GM12878 (cell line): Measurements from ENCODE around the gene SACM1L. TPM values are rescaled to one million over a fixed set of nuclear protein-coding genes. Genes with fewer than 3 reads are reported as not detected.

Experiments used
- ATAC-seq: fragments of 200-7000 bp; cut with Tn5 transposase; 3 replicates; pipeline ENCODE4 v1.9.1; 2020; ENCODE audit warnings: mild to moderate bottlenecking, moderate library complexity
- BruUV-seq: library from RNA; stranded (reverse); fragments of 400-500 nt; replicated peaks from 2 replicates; lab custom pipeline; 2021; lab: Mats Ljungman, UMichigan
- CTCF ChIA-PET: fragments of 300-600 bp; sonication (Branson Sonifier 250); formaldehyde crosslinking; extraction: SDS; loops from one replicate; lab custom pipeline; 2021; ENCODE audit warnings: inconsistent platforms; lab: Yijun Ruan, JAX
- POLR2A ChIA-PET: fragments of 350-600 bp; formaldehyde crosslinking; extraction: SDS; loops from one replicate; lab custom pipeline; 2021; ENCODE audit warnings: inconsistent platforms; lab: Charles Lee
- RAD21 ChIA-PET: fragments of 300-600 bp; sonication (Branson Sonifier 250); formaldehyde crosslinking; loops from one replicate; lab custom pipeline; 2023; ENCODE audit warnings: antibody characterized with exemption; ENCODE audit not compliant: unreplicated experiment; lab: Charles Lee
- SMC1A ChIA-PET: fragments of 300-600 bp; sonication (Branson Sonifier 250); formaldehyde crosslinking; loops from one replicate; lab custom pipeline; 2023; ENCODE audit not compliant: unreplicated experiment, uncharacterized antibody; lab: Charles Lee
- DNase-seq: peaks from one replicate; pipeline ENCODE4 v3.0.0-alpha.2; 2011; ENCODE audit warnings: low read depth, low spot score
- FAIRE-seq: peaks from 3 replicates; lab custom pipeline; 2011; peaks lifted over from hg19 to GRCh38; lab: Jason Lieb, UNC
- H2AFZ ChIP-seq: 2 replicates; pipeline ENCODE4 v1.6.0; 2011; ENCODE audit warnings: low read depth, low read length, control low read depth; ENCODE audit not compliant: control insufficient read depth
- H3K27ac ChIP-seq: 2 replicates; pipeline ENCODE4 v1.5.1; 2011; ENCODE audit warnings: control low read depth; ENCODE audit not compliant: control insufficient read depth, insufficient read depth
- H3K27me3 ChIP-seq, 2 experiments: replicated peaks in 1 of 2; 2 replicates each; pipeline versions ENCODE4 v1.6.0 to v1.6.1; 2011; ENCODE audit warnings: low read length in 1 of 2; ENCODE audit not compliant: control insufficient read depth in 2 of 2, insufficient read depth in 2 of 2
- H3K36me3 ChIP-seq, 2 experiments: 2 replicates each; pipeline ENCODE4 v1.5.1; 2011; ENCODE audit warnings: low read length in 1 of 2; ENCODE audit not compliant: control insufficient read depth in 2 of 2, insufficient read depth in 2 of 2
- H3K4me1 ChIP-seq: 2 replicates; pipeline ENCODE4 v1.6.1; 2011; ENCODE audit warnings: mild to moderate bottlenecking, low read length, moderate library complexity, mixed read lengths; ENCODE audit not compliant: control insufficient read depth, insufficient read depth
- H3K4me2 ChIP-seq: 2 replicates; pipeline ENCODE4 v1.6.0; 2011; ENCODE audit warnings: control low read depth; ENCODE audit not compliant: control insufficient read depth, insufficient read depth
- H3K4me3 ChIP-seq: fragments of 200-600 bp; sonication (generic); 2 replicates; pipeline ENCODE4 v1.5.1; 2016
- H3K79me2 ChIP-seq: 2 replicates; pipeline ENCODE4 v1.6.0; 2011; ENCODE audit warnings: low read length; ENCODE audit not compliant: control insufficient read depth, insufficient read depth
- H3K9ac ChIP-seq: 2 replicates; pipeline ENCODE4 v1.8.0; 2011; ENCODE audit warnings: low read length, control low read depth, mixed read lengths; ENCODE audit not compliant: control insufficient read depth, insufficient read depth
- H3K9me3 ChIP-seq: replicated peaks from 3 replicates; pipeline ENCODE4 v1.5.1; 2011; ENCODE audit warnings: mild to moderate bottlenecking, low read length; ENCODE audit not compliant: control insufficient read depth, insufficient read depth
- H4K20me1 ChIP-seq: 2 replicates; pipeline ENCODE4 v1.6.0; 2011; ENCODE audit not compliant: control insufficient read depth, insufficient read depth
- ATF3 ChIP-seq: IDR thresholded peaks from 2 replicates; pipeline ENCODE4 v1.6.1; 2011; ENCODE audit warnings: low read depth, mild to moderate bottlenecking, low read length, moderate library complexity, borderline replicate concordance; ENCODE audit errors: extremely low read depth
- CBX3 ChIP-seq: fragments of 200-600 bp; sonication (generic); IDR thresholded peaks from 2 replicates; pipeline ENCODE4 v1.6.1; 2016; ENCODE audit warnings: low read depth, borderline replicate concordance
- CHD1 ChIP-seq: IDR thresholded peaks from 2 replicates; pipeline ENCODE4 v1.6.1; 2012; ENCODE audit warnings: low read depth, low read length, improper control_type of control experiment
- HDAC2 ChIP-seq: fragments of 200-600 bp; sonication (generic); IDR thresholded peaks from 2 replicates; pipeline ENCODE4 v1.6.1; 2017
- JUNB ChIP-seq: IDR thresholded peaks from 2 replicates; pipeline ENCODE4 v1.6.1; 2016; ENCODE audit warnings: antibody characterized with exemption, mild to moderate bottlenecking
- JUND ChIP-seq: IDR thresholded peaks from 2 replicates; pipeline ENCODE4 v1.6.1; 2012; ENCODE audit warnings: low read depth, mild to moderate bottlenecking, low read length, improper control_type of control experiment, moderate library complexity
- NR2C1 ChIP-seq: fragments of 450-650 bp; IDR thresholded peaks from 2 replicates; pipeline ENCODE4 v1.6.1; 2017; ENCODE audit warnings: antibody characterized with exemption, mild to moderate bottlenecking, moderate library complexity
- RELB ChIP-seq: fragments of 450-650 bp; IDR thresholded peaks from 2 replicates; pipeline ENCODE4 v1.6.1; 2017; ENCODE audit warnings: low read depth, mild to moderate bottlenecking, moderate library complexity
- SIN3A ChIP-seq: IDR thresholded peaks from 2 replicates; pipeline ENCODE4 v1.6.1; 2012; ENCODE audit warnings: low read depth, low read length, improper control_type of control experiment
- SMC3 ChIP-seq: IDR thresholded peaks from 2 replicates; pipeline ENCODE4 v1.6.1; 2011; ENCODE audit warnings: low read length, improper control_type of control experiment, borderline replicate concordance
- TCF12 ChIP-seq: IDR thresholded peaks from 2 replicates; pipeline ENCODE4 v1.6.1; 2011; ENCODE audit warnings: low read depth, mild to moderate bottlenecking, low read length
- WGBS: methylation state at CpG from one replicate; pipeline ENCODE4 v1.1.6; 2016; ENCODE audit warnings: low lambda C conversion rate; ENCODE audit not compliant: insufficient replicate concordance, insufficient coverage; ENCODE audit errors: missing lambda C conversion rate; 5-methylcytosine and 5-hydroxymethylcytosine counted together
- in situ Hi-C: fragments of 300-500 bp; cut with MboI; formaldehyde crosslinking; loops from 9 replicates; pipeline ENCODE4 v1.14.3; 2018; ENCODE audit warnings: mixed read lengths
- intact Hi-C: fragments of 100-400 bp; cut with micrococcal nuclease; formaldehyde crosslinking; loops from one replicate; pipeline ENCODE4 v1.14.2; 2022; ENCODE audit not compliant: unreplicated experiment
- polyA plus RNA-seq, 11 experiments: library from polyadenylated mRNA; depleted of rRNA in 4 of 11; unstranded in 6 of 11; stranded (reverse) in 5 of 11; fragments of >200 nt; fragmentation: Nextera tagmentation in 4 of 11; fragmentation: Illumina TruSeq in 1 of 11; extraction: Ambion mirVana in 4 of 11; extraction: Trizol in 1 of 11; gene quantifications; 1 replicate in 1 of 11; 2 replicates in 10 of 11; pipeline versions ENCODE4 v1.2.1 to v1.2.3, GENCODE V29; 2011 to 2016; ENCODE audit warnings: inconsistent platforms in 2 of 11, missing spikeins in 2 of 11, low read depth in 1 of 11
- total RNA-seq, 4 experiments: library from RNA; depleted of rRNA in 3 of 4; stranded (reverse); fragments of >200 nt in 3 of 4; fragmentation: Illumina TruSeq in 1 of 4; extraction: Trizol in 1 of 4; gene quantifications; 2 replicates each; pipeline versions ENCODE4 v1.2.1 to v1.2.3, GENCODE V29; 2013 to 2021
- TF ChIP-seq, protein P1 (sequence below): fragments of 450-650 bp; IDR thresholded peaks from 2 replicates; pipeline ENCODE4 v1.6.1; 2016; ENCODE audit warnings: mild to moderate bottlenecking
- TF ChIP-seq, protein P2 (sequence below): fragments of 150-350 bp; IDR thresholded peaks from 2 replicates; pipeline ENCODE4 v1.6.1; 2016; ENCODE audit warnings: low read depth, low read length

The SACM1L gene
- total and polyA plus RNA-seq, 10 of the 15 experiments (the other 5 are each of a cell fraction or from before 2014, with no cell fraction given): 16.5 to 48.3 (median 28.9) TPM

- TF ChIP-seq, protein P1, sequence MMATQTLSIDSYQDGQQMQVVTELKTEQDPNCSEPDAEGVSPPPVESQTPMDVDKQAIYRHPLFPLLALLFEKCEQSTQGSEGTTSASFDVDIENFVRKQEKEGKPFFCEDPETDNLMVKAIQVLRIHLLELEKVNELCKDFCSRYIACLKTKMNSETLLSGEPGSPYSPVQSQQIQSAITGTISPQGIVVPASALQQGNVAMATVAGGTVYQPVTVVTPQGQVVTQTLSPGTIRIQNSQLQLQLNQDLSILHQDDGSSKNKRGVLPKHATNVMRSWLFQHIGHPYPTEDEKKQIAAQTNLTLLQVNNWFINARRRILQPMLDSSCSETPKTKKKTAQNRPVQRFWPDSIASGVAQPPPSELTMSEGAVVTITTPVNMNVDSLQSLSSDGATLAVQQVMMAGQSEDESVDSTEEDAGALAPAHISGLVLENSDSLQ: no peak
These were observed 85.7 kb downstream of the SACM1L start (continued) for GRCh38 chr3:45774581-45775521.

- FAIRE-seq: no peak
- Histone ChIP-seq H3K36me3 (no peaks in the 10 kb centered on the region), H3K4me1 (no peaks in the 10 kb centered on the region), H2AFZ (no peak overlapping the region), H3K4me2 (no peak overlapping the region), H4K20me1 (no peaks in the 10 kb centered on the region), H3K79me2 (no peaks in the 10 kb centered on the region), H3K27me3 (peaks cover 0 to 2% of the 10 kb centered on the region in 2 experiments; a peak in 1 of 4 replicates), H3K9ac (no peak overlapping the region), H3K9me3 (no peaks in the 10 kb centered on the region), H3K4me3 (no peak overlapping the region), H3K27ac (no peak overlapping the region)
- DNase-seq: no peak
- 37% methylated on average over 17 of the region's 17 CpGs for WGBS
- RAD21 ChIA-PET: no interaction called here
- POLR2A ChIA-PET: no interaction called here
- in situ Hi-C loops: no loop called here
- ATAC-seq: no peak
- BruUV-seq: no TSS peak
- CTCF ChIA-PET: interaction anchor here (0.6 to 2.0 kb wide), 4 partner anchors 13 to 303 kb away, joined by 3 to 6 read pairs (median 3); no protein-coding TSS in a partner anchor
- SMC1A ChIA-PET: interaction anchor here (0.7 kb wide), 1 partner anchor 27 kb away, joined by 3 read pairs; no protein-coding TSS in a partner anchor
- intact Hi-C loops: no loop called here
- TF ChIP-seq ATF3 (no peak), RELB (no peak), SMC3 (no peak), TCF12 (no peak), NR2C1 (no peak), CBX3 (no peak), CHD1 (no peak), SIN3A (no peak), JUND (no peak), HDAC2 (no peak), JUNB (no peak)
- TF ChIP-seq, protein P2, sequence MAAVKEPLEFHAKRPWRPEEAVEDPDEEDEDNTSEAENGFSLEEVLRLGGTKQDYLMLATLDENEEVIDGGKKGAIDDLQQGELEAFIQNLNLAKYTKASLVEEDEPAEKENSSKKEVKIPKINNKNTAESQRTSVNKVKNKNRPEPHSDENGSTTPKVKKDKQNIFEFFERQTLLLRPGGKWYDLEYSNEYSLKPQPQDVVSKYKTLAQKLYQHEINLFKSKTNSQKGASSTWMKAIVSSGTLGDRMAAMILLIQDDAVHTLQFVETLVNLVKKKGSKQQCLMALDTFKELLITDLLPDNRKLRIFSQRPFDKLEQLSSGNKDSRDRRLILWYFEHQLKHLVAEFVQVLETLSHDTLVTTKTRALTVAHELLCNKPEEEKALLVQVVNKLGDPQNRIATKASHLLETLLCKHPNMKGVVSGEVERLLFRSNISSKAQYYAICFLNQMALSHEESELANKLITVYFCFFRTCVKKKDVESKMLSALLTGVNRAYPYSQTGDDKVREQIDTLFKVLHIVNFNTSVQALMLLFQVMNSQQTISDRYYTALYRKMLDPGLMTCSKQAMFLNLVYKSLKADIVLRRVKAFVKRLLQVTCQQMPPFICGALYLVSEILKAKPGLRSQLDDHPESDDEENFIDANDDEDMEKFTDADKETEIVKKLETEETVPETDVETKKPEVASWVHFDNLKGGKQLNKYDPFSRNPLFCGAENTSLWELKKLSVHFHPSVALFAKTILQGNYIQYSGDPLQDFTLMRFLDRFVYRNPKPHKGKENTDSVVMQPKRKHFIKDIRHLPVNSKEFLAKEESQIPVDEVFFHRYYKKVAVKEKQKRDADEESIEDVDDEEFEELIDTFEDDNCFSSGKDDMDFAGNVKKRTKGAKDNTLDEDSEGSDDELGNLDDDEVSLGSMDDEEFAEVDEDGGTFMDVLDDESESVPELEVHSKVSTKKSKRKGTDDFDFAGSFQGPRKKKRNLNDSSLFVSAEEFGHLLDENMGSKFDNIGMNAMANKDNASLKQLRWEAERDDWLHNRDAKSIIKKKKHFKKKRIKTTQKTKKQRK: no peak
These were observed 86.5 kb downstream of the SACM1L start for GRCh38 chr3:45775571-45776300.
